GM23338 (cell line): ENCODE measurements around the gene SERPINH1. TPM values are rescaled to one million over a fixed set of nuclear protein-coding genes. Genes with fewer than 3 reads are reported as not detected.

Experiments used
- ATAC-seq: fragments of 200-7000 bp; cut with Tn5 transposase; 3 replicates; pipeline ENCODE4 v1.9.1; 2020
- DNase-seq: peaks from one replicate; pipeline ENCODE4 v3.0.0-alpha.2; 2015; ENCODE audit warnings: low spot score
- H2AFZ ChIP-seq: fragments of 200-600 bp; sonication (generic); 2 replicates; pipeline ENCODE4 v1.8.0; 2016; ENCODE audit warnings: antibody characterized with exemption, mild to moderate bottlenecking, moderate library complexity
- H3F3A ChIP-seq: fragments of 200-600 bp; sonication (generic); replicated peaks from 2 replicates; pipeline ENCODE4 v1.8.0; 2017; ENCODE audit warnings: antibody characterized with exemption, mixed run types, low read depth
- H3K27ac ChIP-seq: fragments of 200-600 bp; sonication (generic); 2 replicates; pipeline ENCODE4 v1.6.1; 2016; ENCODE audit warnings: low read depth
- H3K27me3 ChIP-seq: fragments of 200-600 bp; sonication (generic); 2 replicates; pipeline ENCODE4 v1.8.0; 2016; ENCODE audit warnings: mild to moderate bottlenecking, mixed run types, moderate library complexity; ENCODE audit not compliant: insufficient read depth
- H3K36me3 ChIP-seq: fragments of 200-600 bp; sonication (generic); 2 replicates; pipeline ENCODE4 v1.8.0; 2016; ENCODE audit warnings: mild to moderate bottlenecking; ENCODE audit not compliant: insufficient read depth
- H3K4me1 ChIP-seq: fragments of 200-600 bp; sonication (generic); 2 replicates; pipeline ENCODE4 v1.8.0; 2016; ENCODE audit warnings: mild to moderate bottlenecking, moderate library complexity; ENCODE audit not compliant: insufficient read depth
- H3K4me2 ChIP-seq: fragments of 200-600 bp; sonication (generic); 2 replicates; pipeline ENCODE4 v1.7.1; 2017; ENCODE audit warnings: mixed run types
- H3K4me3 ChIP-seq: fragments of 200-600 bp; sonication (generic); 2 replicates; pipeline ENCODE4 v1.6.1; 2016; ENCODE audit warnings: mixed run types
- H3K79me2 ChIP-seq: fragments of 200-600 bp; sonication (generic); replicated peaks from 2 replicates; pipeline ENCODE4 v1.8.0; 2017; ENCODE audit warnings: mild to moderate bottlenecking; ENCODE audit not compliant: insufficient read depth
- H3K9me2 ChIP-seq: fragments of 200-600 bp; sonication (generic); 2 replicates; pipeline ENCODE4 v1.8.0; 2017; ENCODE audit not compliant: insufficient read depth
- H4K20me1 ChIP-seq: fragments of 200-600 bp; sonication (generic); replicated peaks from 2 replicates; pipeline ENCODE4 v1.8.0; 2017; ENCODE audit warnings: mild to moderate bottlenecking; ENCODE audit not compliant: insufficient read depth
- H3K27ac Mint-ChIP-seq: 2 replicates; pipeline ENCODE4 v1.8.0; 2020; ENCODE audit warnings: inconsistent platforms, mild to moderate bottlenecking, moderate library complexity, mixed read lengths
- H3K27me3 Mint-ChIP-seq: 3 replicates; pipeline ENCODE4 v1.8.0; 2022; ENCODE audit warnings: low read depth, mild to moderate bottlenecking, moderate library complexity, mixed read lengths, inconsistent platforms; ENCODE audit not compliant: insufficient read depth, poor library complexity
- H3K36me3 Mint-ChIP-seq: 3 replicates; pipeline ENCODE4 v1.8.0; 2021; ENCODE audit warnings: low read depth, mild to moderate bottlenecking, inconsistent platforms, moderate library complexity, mixed read lengths
- H3K4me1 Mint-ChIP-seq: 3 replicates; pipeline ENCODE4 v1.8.0; 2020; ENCODE audit warnings: mild to moderate bottlenecking, inconsistent platforms, mixed read lengths
- H3K4me3 Mint-ChIP-seq: 3 replicates; pipeline ENCODE4 v1.8.0; 2021; ENCODE audit warnings: moderate library complexity, mild to moderate bottlenecking, inconsistent platforms, mixed read lengths
- H3K9me3 Mint-ChIP-seq: 3 replicates; pipeline ENCODE4 v1.8.0; 2020; ENCODE audit warnings: moderate library complexity, mild to moderate bottlenecking, inconsistent platforms, mixed read lengths
- CREB1 ChIP-seq: fragments of 250-450 bp; sonication (Bioruptor Pico); IDR thresholded peaks from 2 replicates; pipeline ENCODE4 v1.5.0; 2020; ENCODE audit warnings: low read depth, mild to moderate bottlenecking, moderate library complexity
- CTCF ChIP-seq, 2 experiments: fragments of 200-600 bp in 1 of 2; sonication (generic) in 1 of 2; conservative IDR thresholded peaks; 2 replicates each; pipeline versions ENCODE4 v1.5.1 to v1.6.1; 2016 to 2017; ENCODE audit warnings: antibody characterized with exemption in 2 of 2, low read depth in 2 of 2, mild to moderate bottlenecking in 2 of 2, moderate library complexity in 1 of 2
- EZH2phosphoT487 ChIP-seq: fragments of 200-600 bp; sonication (generic); IDR thresholded peaks from one replicate; pipeline ENCODE4 v1.8.1; 2018; ENCODE audit warnings: antibody characterized with exemption; ENCODE audit not compliant: unreplicated experiment
- JUNB ChIP-seq: IDR thresholded peaks from one replicate; pipeline ENCODE4 v1.6.1; 2016; ENCODE audit warnings: antibody characterized with exemption; ENCODE audit not compliant: unreplicated experiment
- STAT1 ChIP-seq: IDR thresholded peaks from one replicate; pipeline ENCODE4 v1.6.1; 2016; ENCODE audit warnings: antibody characterized with exemption; ENCODE audit not compliant: unreplicated experiment
- ZNF331 ChIP-seq: fragments of 250-450 bp; sonication (Bioruptor Pico); IDR thresholded peaks from 2 replicates; pipeline ENCODE4 v1.5.0; 2020; ENCODE audit warnings: low read depth, mild to moderate bottlenecking, moderate library complexity
- ZNF462 ChIP-seq: fragments of 250-450 bp; sonication (Bioruptor Pico); IDR thresholded peaks from 2 replicates; pipeline ENCODE4 v1.5.0; 2020; ENCODE audit warnings: mild to moderate bottlenecking, moderate library complexity
- polyA plus RNA-seq: library from polyadenylated mRNA; unstranded; fragments of >200 nt; fragmentation: Nextera tagmentation; extraction: Ambion mirVana; gene quantifications from 2 replicates; pipeline ENCODE4 v1.2.1, GENCODE V29; 2016
- total RNA-seq: library from RNA; depleted of rRNA; stranded (reverse); fragments of >200 nt; shearing (Covaris generic); gene quantifications from 2 replicates; pipeline ENCODE4 v1.2.3, GENCODE V29; 2014

The SERPINH1 gene
- total and polyA plus RNA-seq, 2 experiments from 2014 or later, result 238 to 1,217 TPM

- no peak overlapping the region for H3K27ac ChIP-seq
- peaks cover 12% of the 10 kb centered on the region for H3K27me3 Mint-ChIP-seq
- TF ChIP-seq EZH2phosphoT487 (no peak), CREB1 (CRISPR knock-in tag) (no peak), CTCF (conservative IDR thresholded peaks at IDR 0.05; ENCODE audit: low read depth in 2 of 2) (no peak), ZNF331 (no peak), JUNB (no peak), STAT1 (no peak)
- H3K9me2 ChIP-seq, result no peaks in the 10 kb centered on the region
- H3K27ac Mint-ChIP-seq, result no peak overlapping the region
- H3K4me3 ChIP-seq, result no peak overlapping the region
- no peaks in the 10 kb centered on the region for H3F3A ChIP-seq
- H3K27me3 ChIP-seq, result no peaks in the 10 kb centered on the region
- no peak overlapping the region for H2AFZ ChIP-seq
- DNase-seq, result no peak
- H3K4me1 Mint-ChIP-seq, result peaks cover 16% of the 10 kb centered on the region; the same call in 2 of the 3 replicates
- H3K4me1 ChIP-seq, result no peaks in the 10 kb centered on the region
- no peak overlapping the region for H3K4me2 ChIP-seq
- no peaks in the 10 kb centered on the region for H3K36me3 Mint-ChIP-seq
- no peaks in the 10 kb centered on the region for H3K79me2 ChIP-seq
- ATAC-seq, result no peak
- no peak overlapping the region; the same call in 2 of the 3 replicates for H3K4me3 Mint-ChIP-seq
- no peaks in the 10 kb centered on the region for H3K9me3 Mint-ChIP-seq
- H4K20me1 ChIP-seq, result no peaks in the 10 kb centered on the region
- no peaks in the 10 kb centered on the region for H3K36me3 ChIP-seq
Observed at GRCh38 chr11:75516140-75516539, 45.9 kb upstream of the SERPINH1 start.

GRCh38 chr11:75516886-75517285 is 45.2 kb upstream of the SERPINH1 start:
- DNase-seq (no peak), ATAC-seq (no peak)
- no peaks in the 10 kb centered on the region for H3K27me3 ChIP-seq
- no peak overlapping the region for H3K4me3 ChIP-seq
- TF ChIP-seq ZNF462 (CRISPR knock-in tag) (no peak), JUNB (no peak)
- H3K36me3 ChIP-seq, result no peaks in the 10 kb centered on the region
- peaks cover 12% of the 10 kb centered on the region for H3K27me3 Mint-ChIP-seq
- H3K4me3 Mint-ChIP-seq, result no peak overlapping the region
- H3K36me3 Mint-ChIP-seq, result no peaks in the 10 kb centered on the region
- no peaks in the 10 kb centered on the region for H4K20me1 ChIP-seq
- no peaks in the 10 kb centered on the region for H3K9me2 ChIP-seq
- peaks cover 16% of the 10 kb centered on the region; the same call in 2 of the 3 replicates for H3K4me1 Mint-ChIP-seq
- no peak overlapping the region for H2AFZ ChIP-seq
- H3K79me2 ChIP-seq, result no peaks in the 10 kb centered on the region
- H3F3A ChIP-seq, result no peaks in the 10 kb centered on the region
- no peak overlapping the region for H3K4me2 ChIP-seq
- no peak overlapping the region for H3K27ac ChIP-seq
- H3K9me3 Mint-ChIP-seq, result no peaks in the 10 kb centered on the region
- no peak overlapping the region for H3K27ac Mint-ChIP-seq
- no peaks in the 10 kb centered on the region for H3K4me1 ChIP-seq
